Measurements from ENCODE around the gene GIT2.

GRCh38 chr12:109932878-109933503 is 63.2 kb downstream of the GIT2 start:
- no peak for TF ChIP-seq CTCF (IDR thresholded peaks at IDR 0.05; ENCODE audit: poor library complexity)
- TF ChIP-seq EZH2 (IDR thresholded peaks at IDR 0.05; ENCODE audit: borderline replicate concordance): no peak

Data from hepatocyte (in vitro differentiated cells).